ENCODE results near the gene CFAP46.
A peak's percentile ranks its signal among the peaks of the same experiment; 100 is the strongest.

CFAP46 gene

DNA sequence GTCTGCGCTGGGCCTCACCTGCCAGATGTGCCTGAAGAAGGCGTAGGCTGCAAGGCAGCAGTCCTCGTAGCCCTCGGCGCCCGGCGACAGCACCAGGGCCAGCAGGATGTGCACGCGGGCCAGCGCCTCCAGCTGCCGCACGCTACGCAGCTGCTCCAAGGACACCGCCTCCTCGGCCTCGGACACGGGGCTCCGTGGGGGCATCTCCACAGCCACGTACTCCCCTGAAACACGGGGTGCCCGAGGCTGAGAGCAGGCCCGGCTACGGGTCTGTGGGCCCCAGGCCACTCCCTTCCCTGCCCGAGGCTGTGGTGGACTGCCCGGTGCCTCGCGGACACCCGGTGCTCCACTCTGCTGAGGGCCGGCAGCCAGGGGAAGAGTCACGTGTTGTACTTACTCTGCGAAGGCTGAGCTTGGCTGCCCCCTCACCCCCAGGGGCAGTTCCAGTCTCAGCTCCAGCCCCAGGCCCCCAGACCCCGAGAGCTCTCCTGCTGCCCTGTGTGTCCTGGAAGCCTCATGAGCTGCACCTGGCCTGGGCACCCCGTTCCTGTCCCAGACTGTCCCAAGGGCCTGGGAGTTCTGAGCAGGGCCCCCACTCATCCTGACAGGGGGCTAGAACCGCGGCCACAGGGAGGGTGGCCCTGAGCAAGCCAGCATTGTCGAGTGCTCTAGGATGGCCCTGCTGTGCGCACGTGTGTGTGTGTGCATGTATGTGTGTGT is 62.8 kb downstream of the CFAP46 start:
- TF ChIP-seq, protein P1, sequence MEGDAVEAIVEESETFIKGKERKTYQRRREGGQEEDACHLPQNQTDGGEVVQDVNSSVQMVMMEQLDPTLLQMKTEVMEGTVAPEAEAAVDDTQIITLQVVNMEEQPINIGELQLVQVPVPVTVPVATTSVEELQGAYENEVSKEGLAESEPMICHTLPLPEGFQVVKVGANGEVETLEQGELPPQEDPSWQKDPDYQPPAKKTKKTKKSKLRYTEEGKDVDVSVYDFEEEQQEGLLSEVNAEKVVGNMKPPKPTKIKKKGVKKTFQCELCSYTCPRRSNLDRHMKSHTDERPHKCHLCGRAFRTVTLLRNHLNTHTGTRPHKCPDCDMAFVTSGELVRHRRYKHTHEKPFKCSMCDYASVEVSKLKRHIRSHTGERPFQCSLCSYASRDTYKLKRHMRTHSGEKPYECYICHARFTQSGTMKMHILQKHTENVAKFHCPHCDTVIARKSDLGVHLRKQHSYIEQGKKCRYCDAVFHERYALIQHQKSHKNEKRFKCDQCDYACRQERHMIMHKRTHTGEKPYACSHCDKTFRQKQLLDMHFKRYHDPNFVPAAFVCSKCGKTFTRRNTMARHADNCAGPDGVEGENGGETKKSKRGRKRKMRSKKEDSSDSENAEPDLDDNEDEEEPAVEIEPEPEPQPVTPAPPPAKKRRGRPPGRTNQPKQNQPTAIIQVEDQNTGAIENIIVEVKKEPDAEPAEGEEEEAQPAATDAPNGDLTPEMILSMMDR (IDR thresholded peaks at IDR 0.05), result no peak
- no peak overlapping the region for H3K27ac ChIP-seq
- no peak for DNase-seq (ENCODE audit: low spot score)
- H3K4me3 ChIP-seq, result no peak overlapping the region

DNA sequence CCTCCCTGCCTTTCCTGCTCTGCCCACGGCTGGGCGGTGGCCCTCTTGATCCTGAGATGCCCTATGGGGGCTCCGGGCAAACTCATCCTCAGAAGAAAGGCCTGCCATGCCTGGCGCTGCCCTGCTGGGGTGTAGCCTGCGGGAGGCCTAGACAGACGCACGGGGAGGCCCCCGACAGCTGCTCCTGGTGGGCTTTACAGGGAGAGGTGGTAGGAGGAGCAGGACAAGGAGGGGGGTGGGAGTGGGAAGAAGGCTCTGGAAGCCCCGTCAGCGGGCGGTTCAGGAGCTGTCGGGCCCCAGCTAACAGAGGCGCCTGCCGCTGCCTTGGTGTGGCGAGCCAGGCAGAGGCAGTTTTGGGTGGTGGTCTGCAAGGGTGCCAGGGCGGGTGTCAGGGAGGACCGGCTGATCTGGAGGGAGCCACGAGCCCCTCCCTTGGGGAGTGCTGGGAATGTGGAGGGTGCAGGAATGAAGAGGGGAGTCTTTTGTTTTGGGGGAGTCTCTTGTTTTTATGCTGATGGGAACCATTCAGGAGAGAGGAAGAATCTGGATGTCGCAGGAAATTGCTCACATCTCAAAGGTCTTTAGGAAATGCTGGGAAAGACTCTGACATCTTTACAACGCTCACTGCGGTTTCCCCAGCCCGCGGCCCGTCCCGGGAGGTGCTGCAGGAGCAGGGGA is 63.5 kb downstream of the CFAP46 start:
- Histone ChIP-seq H3K27ac (no peak overlapping the region), H3K4me3 (no peak overlapping the region)
- TF ChIP-seq, protein P1 (IDR thresholded peaks at IDR 0.05), result no peak
- DNase-seq (ENCODE audit: low spot score), result no peak

DNA sequence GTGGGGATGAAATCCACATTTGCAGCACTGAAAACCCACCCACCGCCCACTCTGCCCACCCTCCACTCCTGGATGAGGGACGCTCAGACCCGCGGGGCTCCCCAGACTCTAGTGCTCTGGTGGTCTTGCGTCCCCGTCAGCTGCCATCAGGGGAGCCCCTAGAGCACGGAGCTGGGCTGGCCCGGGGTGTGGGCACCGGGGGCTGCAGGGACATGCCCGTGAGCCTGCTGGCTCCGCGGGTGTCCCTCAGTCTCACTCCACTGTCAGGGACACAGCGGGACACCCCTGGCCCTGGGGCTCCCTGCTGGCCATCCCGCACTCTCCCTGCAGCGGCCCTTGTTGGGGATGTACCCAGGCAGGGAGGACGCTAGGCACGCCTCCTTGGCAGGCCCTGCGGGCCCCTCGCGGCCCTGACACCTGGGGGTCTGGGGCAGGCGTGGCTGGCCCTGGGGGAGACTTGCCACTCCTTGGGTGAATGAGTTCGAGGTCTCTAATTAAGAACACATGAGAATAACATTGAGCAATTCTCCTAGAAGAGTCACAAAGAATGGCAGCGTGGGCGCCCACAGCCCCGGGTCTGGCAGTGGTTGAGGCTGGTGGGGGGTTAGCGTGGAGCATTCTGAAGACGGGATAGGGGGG is 64.2 kb downstream of the CFAP46 start:
- TF ChIP-seq, protein P1 (IDR thresholded peaks at IDR 0.05), result no peak
- DNase-seq (ENCODE audit: low spot score), result no peak
- H3K27ac ChIP-seq, result no peak overlapping the region
- H3K4me3 ChIP-seq, result no peak overlapping the region

DNA sequence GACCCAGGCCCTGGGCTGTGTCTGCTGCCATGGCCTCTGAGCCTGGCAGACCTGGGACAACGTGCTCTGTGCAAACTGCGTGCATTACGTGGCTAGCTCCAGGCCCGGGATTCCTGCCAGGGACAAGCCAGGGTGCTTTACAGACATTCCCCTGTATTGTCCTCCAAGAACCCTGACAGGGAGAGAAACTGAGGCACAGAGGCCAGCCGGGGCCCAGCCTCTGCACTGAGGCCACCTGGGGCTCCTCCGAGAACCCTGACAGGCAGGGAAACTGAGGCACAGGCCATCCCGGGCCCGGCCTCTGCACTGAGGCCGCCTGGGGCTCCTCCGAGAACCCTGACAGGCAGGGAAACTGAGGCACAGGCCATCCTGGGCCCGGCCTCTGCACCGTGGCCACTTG is 64.9 kb downstream of the CFAP46 start:
- Histone ChIP-seq H3K4me3 (no peak overlapping the region), H3K27ac (no peak overlapping the region)
- DNase-seq (ENCODE audit: low spot score), result no peak
- TF ChIP-seq, protein P1 (IDR thresholded peaks at IDR 0.05), result no peak

DNA sequence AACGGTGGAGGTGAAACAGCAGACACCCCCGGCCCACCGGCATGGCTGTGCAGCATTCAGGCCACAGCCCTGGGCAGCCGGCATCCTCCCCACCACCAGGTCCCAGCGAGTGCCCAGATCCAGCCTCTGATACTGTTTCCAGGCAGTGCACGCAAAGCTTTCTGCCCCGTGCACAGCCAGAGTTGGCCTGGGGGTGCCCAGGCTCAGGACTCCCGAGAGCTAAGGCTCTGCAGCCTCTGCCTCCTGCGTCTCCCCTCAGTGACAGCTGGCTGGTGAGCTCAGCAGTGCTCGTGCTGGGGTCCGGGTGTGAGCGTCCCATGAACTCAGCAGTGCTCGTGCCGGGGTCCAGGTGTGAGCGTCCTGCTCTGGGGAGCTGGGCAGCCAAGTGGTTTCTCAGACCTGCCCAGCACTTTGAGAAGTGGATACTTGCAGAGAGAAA is 65.4 kb downstream of the CFAP46 start:
- no peak for DNase-seq (ENCODE audit: low spot score)
- Histone ChIP-seq H3K27ac (no peak overlapping the region), H3K4me3 (no peak overlapping the region)
- TF ChIP-seq, protein P1 (IDR thresholded peaks at IDR 0.05), result no peak

DNA sequence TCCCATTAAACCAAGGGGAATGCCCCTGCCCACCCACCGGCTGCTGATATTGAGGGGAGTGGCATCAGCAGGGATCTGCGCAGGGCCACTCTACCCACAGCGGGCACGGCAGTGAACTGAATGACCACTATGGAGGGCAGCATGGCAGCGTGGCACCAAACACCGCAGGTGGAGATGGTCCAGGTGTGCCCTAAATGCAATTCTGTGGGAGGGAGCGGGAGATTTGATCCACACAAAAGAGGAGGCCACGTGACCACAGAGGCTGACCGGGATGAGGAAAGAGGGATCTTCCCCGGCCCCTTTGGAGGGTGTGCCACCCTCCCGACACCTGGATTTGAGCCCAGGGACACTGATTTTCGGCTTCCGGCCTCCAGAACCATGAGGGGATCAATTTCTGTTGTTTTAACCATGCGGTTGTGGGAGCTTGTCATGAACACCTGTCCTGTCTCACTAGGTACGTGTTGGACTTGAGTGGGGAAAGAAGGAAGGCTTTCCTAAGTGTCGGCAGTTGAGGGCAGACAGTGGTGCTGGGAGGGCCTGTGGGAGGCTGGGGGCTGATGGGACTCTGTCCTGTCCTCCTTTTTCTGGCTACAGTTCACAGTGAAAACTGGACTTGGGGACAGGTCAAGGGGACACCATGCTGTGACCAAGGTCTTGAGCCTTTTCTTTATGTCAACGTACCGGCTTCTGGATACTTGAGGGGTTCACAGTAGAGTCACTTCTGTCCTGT is 66.1 kb downstream of the CFAP46 start:
- H3K27ac ChIP-seq, result no peak overlapping the region
- peak; percentile 60 for DNase-seq (ENCODE audit: low spot score)
- TF ChIP-seq, protein P1 (IDR thresholded peaks at IDR 0.05), result no peak
- no peak overlapping the region for H3K4me3 ChIP-seq

Data from coronary artery (tissue), 2 donors.